ENCODE results near the gene PALD1.

DNA sequence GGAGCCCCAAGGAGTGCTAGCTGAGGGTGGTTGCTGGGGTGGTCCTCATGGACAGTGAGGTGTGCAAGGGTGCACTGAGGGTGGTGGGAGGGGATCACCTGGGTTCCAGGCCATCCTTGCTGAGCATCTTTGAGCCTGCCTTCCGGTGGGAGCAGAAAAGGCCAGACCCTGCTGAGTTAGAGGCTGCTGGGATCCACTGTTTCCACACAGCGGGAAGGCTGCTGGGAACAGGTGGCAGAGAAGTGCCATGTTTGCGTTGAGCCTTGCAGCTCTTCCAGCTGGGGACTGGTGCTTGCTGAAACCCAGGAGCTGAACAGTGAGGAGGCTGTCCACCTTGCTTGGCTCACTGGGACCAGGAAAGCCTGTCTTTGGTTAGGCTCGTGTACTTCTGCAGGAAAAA is 89.0 kb downstream of the PALD1 start:
- TF ChIP-seq, protein P1, sequence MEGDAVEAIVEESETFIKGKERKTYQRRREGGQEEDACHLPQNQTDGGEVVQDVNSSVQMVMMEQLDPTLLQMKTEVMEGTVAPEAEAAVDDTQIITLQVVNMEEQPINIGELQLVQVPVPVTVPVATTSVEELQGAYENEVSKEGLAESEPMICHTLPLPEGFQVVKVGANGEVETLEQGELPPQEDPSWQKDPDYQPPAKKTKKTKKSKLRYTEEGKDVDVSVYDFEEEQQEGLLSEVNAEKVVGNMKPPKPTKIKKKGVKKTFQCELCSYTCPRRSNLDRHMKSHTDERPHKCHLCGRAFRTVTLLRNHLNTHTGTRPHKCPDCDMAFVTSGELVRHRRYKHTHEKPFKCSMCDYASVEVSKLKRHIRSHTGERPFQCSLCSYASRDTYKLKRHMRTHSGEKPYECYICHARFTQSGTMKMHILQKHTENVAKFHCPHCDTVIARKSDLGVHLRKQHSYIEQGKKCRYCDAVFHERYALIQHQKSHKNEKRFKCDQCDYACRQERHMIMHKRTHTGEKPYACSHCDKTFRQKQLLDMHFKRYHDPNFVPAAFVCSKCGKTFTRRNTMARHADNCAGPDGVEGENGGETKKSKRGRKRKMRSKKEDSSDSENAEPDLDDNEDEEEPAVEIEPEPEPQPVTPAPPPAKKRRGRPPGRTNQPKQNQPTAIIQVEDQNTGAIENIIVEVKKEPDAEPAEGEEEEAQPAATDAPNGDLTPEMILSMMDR (IDR thresholded peaks at IDR 0.05) = no peak
- no peak for TF ChIP-seq POLR2A (IDR thresholded peaks at IDR 0.05)

Data from right lobe of liver (tissue), 4 donors.